Kidney epithelial cell (primary cell): ENCODE results near the gene MPEG1. TPM values are rescaled to one million over a fixed set of nuclear protein-coding genes. Genes with fewer than 3 reads are reported as not detected.

Experiments used
- DNase-seq: peaks from one replicate; pipeline ENCODE4 v3.0.0-alpha.2; 2010; ENCODE audit warnings: low read depth
- H3K27me3 ChIP-seq: 2 replicates; pipeline ENCODE4 v1.6.0; 2011; ENCODE audit warnings: low read length; ENCODE audit not compliant: control insufficient read depth, insufficient read depth
- H3K36me3 ChIP-seq: 2 replicates; pipeline ENCODE4 v1.5.1; 2011; ENCODE audit warnings: low read length; ENCODE audit not compliant: control insufficient read depth, insufficient read depth
- H3K4me3 ChIP-seq: 2 replicates; pipeline ENCODE4 v1.5.1; 2011; ENCODE audit warnings: low read depth, mild to moderate bottlenecking, control low read depth, low read length
- total RNA-seq: library from RNA; depleted of rRNA; stranded (reverse); fragments of >200 nt; gene quantifications from 2 replicates; pipeline ENCODE4 v1.2.3, GENCODE V29; 2015
- TF ChIP-seq, protein P1 (sequence below): IDR thresholded peaks from 2 replicates; pipeline ENCODE4 v1.5.1; 2011; ENCODE audit warnings: mild to moderate bottlenecking, moderate library complexity, low read length, control low read depth, inconsistent platforms; ENCODE audit not compliant: insufficient read depth, poor library complexity, severe bottlenecking

The MPEG1 gene
- total RNA-seq, 1 donor from 2014 or later, result not detected

DNA sequence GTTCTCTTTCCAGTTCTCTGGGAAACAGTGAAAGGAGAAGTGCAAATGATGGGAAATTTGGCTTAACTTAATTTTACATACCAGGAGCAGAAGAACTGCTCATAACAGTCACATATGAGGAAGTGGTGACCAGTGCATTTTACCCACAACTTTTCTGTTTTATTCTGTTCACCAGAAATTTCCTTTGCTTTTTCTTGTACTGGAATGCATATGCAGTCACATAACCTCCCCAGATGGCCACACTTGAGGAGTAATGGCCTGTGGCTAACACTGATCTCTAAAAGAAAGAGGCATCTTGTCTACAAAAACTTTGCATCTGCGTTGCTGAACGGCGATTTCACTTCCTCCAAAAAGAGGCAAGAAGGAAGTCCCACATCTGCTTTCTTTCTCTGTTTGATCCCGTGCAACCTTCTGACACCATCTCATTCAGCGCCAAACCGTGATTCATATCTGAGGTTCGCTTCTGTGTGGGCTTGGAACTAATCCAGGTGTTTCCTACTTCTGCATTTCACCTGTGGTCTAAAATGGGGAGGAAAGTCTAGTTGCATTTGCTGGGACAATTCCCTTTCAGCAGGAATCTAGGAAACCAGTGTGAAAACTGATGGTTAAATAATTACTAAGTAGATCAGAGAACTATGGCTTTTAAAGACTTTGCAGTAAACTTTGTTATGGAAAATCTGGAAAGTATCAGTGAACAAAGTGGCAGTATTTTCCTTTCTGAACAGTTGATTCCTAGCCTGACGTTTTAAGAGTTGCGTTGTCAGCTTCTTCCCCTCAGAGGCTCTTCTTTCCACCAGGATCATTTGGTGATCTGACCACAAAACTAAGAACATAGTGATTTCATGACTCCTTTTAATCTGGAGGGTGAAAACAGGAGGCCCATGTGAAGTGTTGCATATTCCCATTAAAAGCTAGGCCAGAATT, 4.2 kb upstream of the MPEG1 start:
- H3K27me3 ChIP-seq, result no peaks in the 10 kb centered on the region
- no peaks in the 10 kb centered on the region for H3K36me3 ChIP-seq
- no peak overlapping the region for H3K4me3 ChIP-seq
- DNase-seq, result no peak
- TF ChIP-seq, protein P1, sequence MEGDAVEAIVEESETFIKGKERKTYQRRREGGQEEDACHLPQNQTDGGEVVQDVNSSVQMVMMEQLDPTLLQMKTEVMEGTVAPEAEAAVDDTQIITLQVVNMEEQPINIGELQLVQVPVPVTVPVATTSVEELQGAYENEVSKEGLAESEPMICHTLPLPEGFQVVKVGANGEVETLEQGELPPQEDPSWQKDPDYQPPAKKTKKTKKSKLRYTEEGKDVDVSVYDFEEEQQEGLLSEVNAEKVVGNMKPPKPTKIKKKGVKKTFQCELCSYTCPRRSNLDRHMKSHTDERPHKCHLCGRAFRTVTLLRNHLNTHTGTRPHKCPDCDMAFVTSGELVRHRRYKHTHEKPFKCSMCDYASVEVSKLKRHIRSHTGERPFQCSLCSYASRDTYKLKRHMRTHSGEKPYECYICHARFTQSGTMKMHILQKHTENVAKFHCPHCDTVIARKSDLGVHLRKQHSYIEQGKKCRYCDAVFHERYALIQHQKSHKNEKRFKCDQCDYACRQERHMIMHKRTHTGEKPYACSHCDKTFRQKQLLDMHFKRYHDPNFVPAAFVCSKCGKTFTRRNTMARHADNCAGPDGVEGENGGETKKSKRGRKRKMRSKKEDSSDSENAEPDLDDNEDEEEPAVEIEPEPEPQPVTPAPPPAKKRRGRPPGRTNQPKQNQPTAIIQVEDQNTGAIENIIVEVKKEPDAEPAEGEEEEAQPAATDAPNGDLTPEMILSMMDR, result no peak

DNA sequence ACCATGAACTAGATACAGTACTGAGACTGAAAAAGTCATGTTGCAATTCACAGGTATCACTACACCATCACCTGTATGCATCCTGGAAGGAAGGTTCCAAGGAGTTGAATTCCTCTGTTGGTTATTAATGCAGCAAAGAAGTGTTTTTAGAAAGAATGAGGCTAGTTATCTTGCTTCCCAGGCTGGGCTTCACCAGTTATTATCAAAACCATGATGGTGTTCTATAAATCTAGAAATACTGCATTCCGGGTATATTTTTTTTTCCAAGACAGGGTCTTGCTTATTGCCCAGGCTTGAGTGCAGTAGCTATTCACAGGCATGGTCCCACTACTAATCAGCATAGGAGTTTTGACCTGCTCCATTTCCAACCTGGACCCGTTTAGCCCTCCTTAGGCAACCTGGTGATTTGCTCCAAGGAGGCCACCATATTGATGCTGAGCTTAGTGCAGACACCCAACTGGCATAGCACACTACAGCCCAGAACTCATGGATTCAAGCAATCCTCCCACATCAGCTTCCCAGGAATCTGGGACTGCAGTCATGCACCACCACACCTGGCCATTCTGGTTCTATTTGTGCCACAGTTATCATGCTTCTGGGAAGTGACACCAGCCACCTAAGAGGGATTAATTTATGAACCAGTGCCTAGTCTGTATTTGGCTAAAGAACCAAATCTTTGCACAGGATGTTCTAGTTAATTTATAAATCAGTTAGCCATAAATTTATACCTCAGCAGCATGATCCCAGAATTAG, 1.6 kb upstream of the MPEG1 start:
- H3K36me3 ChIP-seq, result no peaks in the 10 kb centered on the region
- no peaks in the 10 kb centered on the region for H3K27me3 ChIP-seq
- no peak for DNase-seq
- TF ChIP-seq, protein P1, result no peak
- H3K4me3 ChIP-seq, result no peak overlapping the region

DNA sequence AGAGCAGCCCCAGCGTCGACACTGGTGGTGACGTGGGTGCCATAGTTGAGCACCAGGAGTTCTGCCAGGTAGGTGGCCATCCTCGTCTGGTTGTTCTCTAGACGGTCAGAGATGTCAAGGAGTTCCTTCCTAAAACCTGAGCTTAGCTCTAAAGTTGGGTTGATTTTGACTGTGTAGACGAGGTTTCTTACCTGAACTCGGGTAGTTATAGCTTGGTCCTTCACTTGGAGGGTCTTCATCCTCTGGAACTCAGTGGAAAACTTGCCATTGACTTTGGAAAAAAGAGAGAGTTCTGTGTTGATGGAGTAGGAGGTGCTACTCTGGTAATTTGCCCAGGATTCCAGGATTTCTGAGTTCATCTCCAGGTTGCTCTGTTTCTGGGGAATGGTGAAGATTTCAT, 505 bp downstream of the MPEG1 start:
- H3K4me3 ChIP-seq, result no peak overlapping the region
- TF ChIP-seq, protein P1, result no peak
- DNase-seq, result no peak
- H3K36me3 ChIP-seq, result no peaks in the 10 kb centered on the region
- no peaks in the 10 kb centered on the region for H3K27me3 ChIP-seq

DNA sequence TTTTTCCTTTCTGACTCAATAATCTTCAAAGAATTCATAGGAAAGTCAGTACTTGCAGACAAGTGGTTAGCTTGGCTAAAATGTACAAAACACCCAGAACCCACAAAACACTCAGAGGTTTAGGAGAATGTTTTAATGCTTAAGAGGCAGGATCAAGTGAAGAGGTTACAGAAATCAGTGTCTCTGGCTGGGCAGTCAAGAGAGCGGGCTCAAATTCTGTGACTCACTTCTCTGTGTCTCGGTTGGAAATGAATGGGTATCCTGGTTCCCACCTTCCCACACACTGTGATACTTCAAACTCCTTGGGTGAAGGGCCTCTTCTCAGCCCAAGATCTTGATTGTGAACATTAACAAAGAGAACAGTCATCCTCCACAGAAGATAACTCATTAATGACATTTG, 3.8 kb downstream of the MPEG1 start:
- TF ChIP-seq, protein P1, result no peak
- no peak for DNase-seq
- no peak overlapping the region for H3K4me3 ChIP-seq
- H3K27me3 ChIP-seq, result no peaks in the 10 kb centered on the region
- no peaks in the 10 kb centered on the region for H3K36me3 ChIP-seq

DNA sequence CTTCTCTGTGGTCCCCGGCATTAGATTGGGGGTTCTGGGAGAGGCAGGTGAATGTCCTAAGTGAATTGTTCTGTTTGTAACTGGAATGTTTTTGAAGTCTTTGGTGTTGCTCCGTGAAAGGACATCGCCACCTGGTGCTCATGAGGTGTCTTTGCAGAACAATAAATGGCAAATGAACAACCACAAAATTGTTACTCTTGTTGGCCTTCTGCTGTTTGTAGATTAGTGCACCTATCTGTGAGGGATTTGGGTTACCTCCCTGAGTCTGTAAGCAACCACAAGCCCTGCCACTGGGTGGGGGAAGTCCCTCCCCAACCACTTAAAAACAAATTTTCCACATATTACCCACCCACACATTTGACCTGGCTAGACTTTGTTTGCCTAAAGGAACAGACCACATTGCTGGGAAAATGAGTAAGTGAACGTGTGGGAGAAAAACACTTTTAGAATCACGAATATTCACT, 4.7 kb downstream of the MPEG1 start:
- Histone ChIP-seq H3K27me3 (no peaks in the 10 kb centered on the region), H3K36me3 (no peaks in the 10 kb centered on the region), H3K4me3 (no peak overlapping the region)
- TF ChIP-seq, protein P1, result peak; percentile 61
- peak; percentile 55 for DNase-seq
